Measurements from ENCODE around the gene BNIP5. TPM values are rescaled to one million over a fixed set of nuclear protein-coding genes. Genes with fewer than 3 reads are reported as not detected.

Gene BNIP5
- total and polyA plus RNA-seq, 12 donors: 0.04 to 0.11 TPM; not detected in 10

DNA sequence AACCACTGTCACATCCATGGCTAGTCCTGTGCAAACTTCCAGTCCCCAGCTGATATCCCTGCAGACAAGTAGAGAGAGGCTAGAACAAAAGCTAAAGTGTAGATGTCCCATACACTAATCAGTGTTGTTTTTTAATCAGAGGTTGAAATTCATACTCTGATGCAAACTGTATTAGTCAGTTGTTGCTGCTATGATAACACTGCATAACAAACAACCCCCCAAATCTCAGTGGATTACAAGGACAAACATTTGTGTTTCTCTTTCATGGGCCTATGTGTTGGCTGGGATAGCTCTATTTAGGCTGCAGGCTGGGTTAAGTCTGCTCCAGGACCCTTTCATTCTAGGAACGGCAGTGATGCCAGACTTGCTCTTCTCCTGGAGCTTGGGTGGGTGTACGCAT is 26.8 kb downstream of the BNIP5 start:
- intact Hi-C loops (cut with DNase I): no loop called here
- 91 to 100% (median 95%) methylated on average over 2 of the region's 2 CpGs for WGBS, 4 donors

DNA sequence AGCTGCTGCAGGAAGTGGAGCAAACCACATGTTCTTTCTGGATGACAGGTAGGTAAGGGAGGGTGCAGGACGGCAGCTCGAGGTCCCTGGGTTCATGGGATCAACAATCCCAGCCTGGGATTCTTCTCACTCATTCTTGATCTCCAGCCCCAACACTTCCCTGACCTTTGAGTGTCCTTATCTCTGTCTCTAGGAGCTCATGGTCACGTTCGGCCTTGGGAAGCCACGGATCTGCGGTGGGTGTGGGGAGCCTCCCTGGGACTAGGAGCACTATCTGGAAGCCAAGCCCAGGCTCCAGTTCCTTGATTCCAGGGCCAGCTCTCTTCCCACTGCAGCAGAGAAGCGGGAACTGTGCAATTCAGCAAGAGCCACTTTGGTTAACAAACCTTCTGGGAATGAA is 27.5 kb downstream of the BNIP5 start:
- WGBS, 4 donors: 31 to 54% (median 48%) methylated on average over 4 to 7 of the region's 7 CpGs
- H3K36me3 ChIP-seq (replicated peaks in 1 of 2): no peaks in the 10 kb centered on the region
- H3K4me1 ChIP-seq (replicated peaks in 1 of 2): no peaks in the 10 kb centered on the region
- no peak overlapping the region for H3K27ac ChIP-seq
- H3K4me3 ChIP-seq: no peak overlapping the region
- no peaks in the 10 kb centered on the region for H3K27me3 ChIP-seq
- no peaks in the 10 kb centered on the region for H3K9me3 ChIP-seq (replicated peaks in 1 of 3)
- peak in 1 of 7 donors; percentile 35 for DNase-seq
- intact Hi-C loops (cut with DNase I): no loop called here
- TF ChIP-seq, protein P1, sequence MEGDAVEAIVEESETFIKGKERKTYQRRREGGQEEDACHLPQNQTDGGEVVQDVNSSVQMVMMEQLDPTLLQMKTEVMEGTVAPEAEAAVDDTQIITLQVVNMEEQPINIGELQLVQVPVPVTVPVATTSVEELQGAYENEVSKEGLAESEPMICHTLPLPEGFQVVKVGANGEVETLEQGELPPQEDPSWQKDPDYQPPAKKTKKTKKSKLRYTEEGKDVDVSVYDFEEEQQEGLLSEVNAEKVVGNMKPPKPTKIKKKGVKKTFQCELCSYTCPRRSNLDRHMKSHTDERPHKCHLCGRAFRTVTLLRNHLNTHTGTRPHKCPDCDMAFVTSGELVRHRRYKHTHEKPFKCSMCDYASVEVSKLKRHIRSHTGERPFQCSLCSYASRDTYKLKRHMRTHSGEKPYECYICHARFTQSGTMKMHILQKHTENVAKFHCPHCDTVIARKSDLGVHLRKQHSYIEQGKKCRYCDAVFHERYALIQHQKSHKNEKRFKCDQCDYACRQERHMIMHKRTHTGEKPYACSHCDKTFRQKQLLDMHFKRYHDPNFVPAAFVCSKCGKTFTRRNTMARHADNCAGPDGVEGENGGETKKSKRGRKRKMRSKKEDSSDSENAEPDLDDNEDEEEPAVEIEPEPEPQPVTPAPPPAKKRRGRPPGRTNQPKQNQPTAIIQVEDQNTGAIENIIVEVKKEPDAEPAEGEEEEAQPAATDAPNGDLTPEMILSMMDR (IDR thresholded peaks at IDR 0.05): no peak
- no peak for TF ChIP-seq POLR2A (IDR thresholded peaks at IDR 0.05)

More for the DNA sequence above, 26.8 kb downstream of the BNIP5 start:
- no peak for DNase-seq
- Histone ChIP-seq H3K4me1 (replicated peaks in 1 of 2) (no peaks in the 10 kb centered on the region), H3K4me3 (no peak overlapping the region), H3K27me3 (no peaks in the 10 kb centered on the region), H3K9me3 (replicated peaks in 1 of 3) (no peaks in the 10 kb centered on the region), H3K36me3 (replicated peaks in 1 of 2) (no peaks in the 10 kb centered on the region), H3K27ac (no peak overlapping the region)
- TF ChIP-seq, protein P1 (IDR thresholded peaks at IDR 0.05): no peak
- TF ChIP-seq POLR2A (IDR thresholded peaks at IDR 0.05): no peak

DNA sequence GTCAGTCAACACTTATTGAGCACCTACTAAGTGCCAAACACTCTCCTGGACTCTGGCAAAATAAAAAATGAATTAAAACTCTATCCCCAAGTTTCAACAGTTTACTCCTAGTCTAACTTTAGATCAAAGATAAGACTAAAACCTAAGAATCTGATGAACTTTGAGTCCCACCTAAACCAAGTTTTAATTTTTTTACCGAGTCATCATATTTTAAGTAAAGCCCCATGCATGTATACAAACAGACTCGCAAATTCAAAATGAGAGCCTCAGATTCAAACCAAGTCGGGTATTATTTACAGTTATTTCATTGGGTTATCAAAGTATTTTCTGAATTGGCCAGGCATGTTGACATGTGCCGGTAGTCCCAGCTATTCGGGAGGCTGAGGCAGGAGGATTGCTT is 28.2 kb downstream of the BNIP5 start:
- H3K4me3 ChIP-seq: no peak overlapping the region
- H3K27ac ChIP-seq: no peak overlapping the region
- H3K9me3 ChIP-seq (replicated peaks in 1 of 3): no peaks in the 10 kb centered on the region
- TF ChIP-seq, protein P1 (IDR thresholded peaks at IDR 0.05): no peak
- no peak for TF ChIP-seq POLR2A (IDR thresholded peaks at IDR 0.05)
- H3K4me1 ChIP-seq (replicated peaks in 1 of 2): no peaks in the 10 kb centered on the region
- intact Hi-C loops (cut with DNase I): no loop called here
- H3K36me3 ChIP-seq (replicated peaks in 1 of 2): no peaks in the 10 kb centered on the region
- DNase-seq: no peak
- no peaks in the 10 kb centered on the region for H3K27me3 ChIP-seq
- 94 to 98% (median 97%) methylated on average over 5 of the region's 5 CpGs for WGBS, 4 donors

DNA sequence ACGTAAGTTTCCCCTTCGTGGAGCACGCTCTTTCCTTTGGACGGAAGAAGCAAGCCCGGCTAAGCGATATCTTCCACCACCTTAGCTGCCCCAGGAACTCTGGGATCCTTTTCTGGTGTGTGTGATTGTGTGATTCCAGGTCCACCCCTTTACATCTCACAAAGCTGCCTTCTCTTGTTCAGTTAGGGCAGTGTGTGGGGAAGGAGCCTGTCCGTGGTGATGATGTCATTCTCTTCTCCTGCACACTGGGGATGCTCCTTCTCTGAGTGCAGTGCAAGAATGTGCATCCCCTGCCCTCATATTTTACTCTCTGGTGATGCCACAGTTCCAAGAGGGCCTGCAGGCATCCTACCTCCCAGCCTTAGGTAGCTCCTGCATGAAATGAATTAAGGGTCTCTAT is 30.3 kb downstream of the BNIP5 start:
- Histone ChIP-seq H3K27ac (no peak overlapping the region), H3K36me3 (replicated peaks in 1 of 2) (no peaks in the 10 kb centered on the region), H3K4me3 (no peak overlapping the region), H3K27me3 (no peaks in the 10 kb centered on the region), H3K9me3 (replicated peaks in 1 of 3) (no peaks in the 10 kb centered on the region), H3K4me1 (replicated peaks in 1 of 2) (peaks cover 0 to 7% of the 10 kb centered on the region in 2 donors)
- TF ChIP-seq POLR2A (IDR thresholded peaks at IDR 0.05): no peak
- TF ChIP-seq, protein P1 (IDR thresholded peaks at IDR 0.05): no peak
- 73 to 97% (median 83%) methylated on average over 7 of the region's 7 CpGs for WGBS, 4 donors
- DNase-seq: no peak
- intact Hi-C loops (cut with DNase I): no loop called here
